Hematopoietic multipotent progenitor cell treated with erythropoietin and hydrocortisone succinate and interleukin-3 and kit ligand, for 4 days (in vitro differentiated cells): Measurements from ENCODE around the gene CFTR.

Source experiments
- DNase-seq: peaks from one replicate; pipeline ENCODE4 v3.0.0-alpha.2; 2015

CFTR gene

GRCh38 chr7:117654780-117655179 lies 175.0 kb downstream of the CFTR start:
- DNase-seq, result no peak

- no peak for DNase-seq
Observed at GRCh38 chr7:117656806-117657205, 177.0 kb downstream of the CFTR start.

- DNase-seq, result no peak
Observed at GRCh38 chr7:117659531-117660011, 179.7 kb downstream of the CFTR start.

- no peak for DNase-seq
Observed at GRCh38 chr7:117661328-117661727, 181.5 kb downstream of the CFTR start.

GRCh38 chr7:117664047-117664446 lies 184.2 kb downstream of the CFTR start:
- DNase-seq, result no peak

GRCh38 chr7:117665368-117665767 lies 185.5 kb downstream of the CFTR start:
- no peak for DNase-seq

- DNase-seq, result no peak
Observed at GRCh38 chr7:117666031-117666430, 186.2 kb downstream of the CFTR start.

- DNase-seq, result no peak
Observed at GRCh38 chr7:117666689-117667088, 186.9 kb downstream of the CFTR start.

- no peak for DNase-seq
Observed at GRCh38 chr7:117667456-117667855, 187.6 kb downstream of the CFTR start.

GRCh38 chr7:117669818-117670217 lies 190.0 kb downstream of the CFTR start:
- DNase-seq, result peak; percentile 22

GRCh38 chr7:117672453-117672852 lies 192.6 kb downstream of the CFTR start:
- DNase-seq, result no peak

GRCh38 chr7:117673367-117673766 lies 193.5 kb downstream of the CFTR start:
- DNase-seq, result no peak

GRCh38 chr7:117673839-117674238 lies 194.0 kb downstream of the CFTR start:
- DNase-seq, result peak; percentile 60

- no peak for DNase-seq
Observed at GRCh38 chr7:117674617-117675016, 194.8 kb downstream of the CFTR start.

GRCh38 chr7:117675497-117676435 lies 195.9 kb downstream of the CFTR start:
- peak; percentile 5 for DNase-seq

GRCh38 chr7:117679120-117679519 lies 199.3 kb downstream of the CFTR start:
- no peak for DNase-seq

- no peak for DNase-seq
Observed at GRCh38 chr7:117682681-117683385, 203.0 kb downstream of the CFTR start.

- no peak for DNase-seq
Observed at GRCh38 chr7:117683430-117684175, 203.8 kb downstream of the CFTR start.

- no peak for DNase-seq
Observed at GRCh38 chr7:117685795-117686194, 206.0 kb downstream of the CFTR start.

- no peak for DNase-seq
Observed at GRCh38 chr7:117686311-117686935, 206.6 kb downstream of the CFTR start.

- DNase-seq, result no peak
Observed at GRCh38 chr7:117688126-117688525, 208.3 kb downstream of the CFTR start.

GRCh38 chr7:117689406-117689805 lies 209.6 kb downstream of the CFTR start:
- no peak for DNase-seq

- DNase-seq, result no peak
Observed at GRCh38 chr7:117690147-117690546, 210.3 kb downstream of the CFTR start.
